T-helper 2 cell (primary cell): Measurements from ENCODE around the gene PRSS50.

Experiments used
- DNase-seq, 5 experiments: peaks; one replicate each; pipeline versions ENCODE4 v3.0.0 to v3.0.0-alpha.2; 2012 to 2022

PRSS50 gene

DNA sequence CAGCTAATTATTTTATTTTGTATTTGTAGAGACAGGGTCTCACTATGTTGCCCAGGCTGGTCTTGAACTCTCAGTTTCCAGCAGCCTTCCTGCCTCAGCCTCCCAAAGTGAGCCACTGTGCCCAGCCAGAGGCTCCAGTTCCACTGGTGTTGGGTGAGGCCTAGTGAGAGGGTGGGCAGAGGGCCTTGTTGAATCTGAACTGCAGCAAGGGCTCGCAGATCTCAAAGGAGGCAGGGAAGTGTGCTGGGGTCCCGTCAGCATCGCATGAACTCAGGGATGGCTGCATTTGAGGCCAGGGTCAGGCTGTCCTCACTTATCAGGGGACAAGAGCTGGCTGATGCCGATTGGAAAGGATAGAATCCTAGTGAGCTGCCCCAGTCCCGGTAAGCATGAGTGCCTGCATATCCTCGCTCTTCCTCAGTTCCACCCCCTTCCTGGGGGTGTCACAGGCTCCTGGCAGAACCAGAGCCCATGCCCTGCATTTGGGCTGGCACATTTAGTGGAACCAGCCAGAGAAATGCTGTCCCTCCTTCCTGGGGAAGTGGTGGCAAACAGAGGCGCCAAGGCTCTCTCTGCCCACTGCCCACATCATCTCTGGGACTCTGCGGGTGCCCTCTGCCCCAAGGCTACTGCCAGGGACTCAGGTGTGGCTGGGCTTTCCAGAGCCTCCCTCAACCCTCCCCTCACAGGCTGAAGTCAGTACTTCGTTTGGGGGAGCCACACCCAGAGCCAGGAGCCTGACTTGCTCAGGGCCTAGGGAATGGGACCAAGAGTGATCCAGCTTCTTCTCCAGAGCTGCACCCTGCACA lies 48.3 kb downstream of the PRSS50 start:
- no peak for DNase-seq

DNA sequence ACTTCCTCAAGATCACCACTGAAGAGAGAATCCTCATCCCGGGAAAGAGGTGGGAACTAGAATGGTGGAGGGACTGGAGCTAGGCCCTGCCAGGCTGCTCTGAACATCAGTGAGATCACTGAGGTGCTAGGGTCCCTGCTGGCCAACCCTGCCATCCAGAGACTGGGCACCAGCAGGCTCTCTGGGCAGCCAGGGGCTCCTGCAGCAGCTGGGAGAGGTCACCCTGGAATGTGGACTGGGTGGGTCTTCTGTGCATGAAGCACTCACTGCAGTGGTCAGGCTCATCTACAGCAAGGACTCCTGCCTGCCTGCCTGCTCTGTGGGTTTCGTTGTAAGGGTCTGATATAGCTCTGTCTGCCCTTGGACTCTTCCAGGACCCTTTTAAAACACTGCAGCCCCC lies 49.1 kb downstream of the PRSS50 start:
- DNase-seq, result no peak

DNA sequence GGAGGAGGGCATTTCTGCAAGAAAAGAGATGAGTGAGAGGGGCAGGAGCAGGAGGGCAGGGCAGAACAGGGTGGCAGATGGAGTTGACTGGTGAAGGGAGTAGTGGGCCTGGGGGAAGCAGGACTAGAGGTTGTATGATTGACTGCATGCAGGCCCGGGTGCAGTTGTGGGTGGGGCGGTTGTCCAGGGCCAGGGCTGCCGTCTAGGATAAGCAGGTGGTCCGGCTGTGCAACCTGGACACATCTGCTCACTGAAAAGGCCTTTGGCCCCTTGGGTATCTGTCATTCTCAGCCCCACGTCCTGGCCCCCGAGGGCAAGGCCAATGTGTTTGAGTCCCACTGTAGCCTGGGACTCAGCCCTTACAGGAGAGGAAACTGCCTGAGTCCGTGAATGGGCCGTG lies 49.6 kb downstream of the PRSS50 start:
- no peak for DNase-seq

DNA sequence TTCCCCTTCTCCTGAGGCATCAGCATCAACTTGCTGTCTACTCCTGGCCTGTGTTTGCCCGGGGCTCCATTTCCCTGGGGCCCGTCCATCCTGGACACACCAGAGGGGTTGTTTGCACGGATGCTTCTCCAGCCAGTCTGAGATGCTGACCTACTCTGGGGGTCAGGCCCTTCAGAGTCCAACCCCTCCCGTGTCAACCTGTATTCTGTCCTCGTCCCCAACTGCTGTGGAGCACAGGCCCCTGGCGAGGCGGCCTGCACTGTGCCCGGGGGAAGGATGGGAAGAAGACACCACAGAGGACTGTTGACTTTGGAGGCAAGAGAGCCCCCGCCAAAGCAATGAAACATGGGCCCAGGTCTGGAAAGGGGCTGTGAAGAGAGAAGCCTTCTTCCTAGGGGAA lies 50.0 kb downstream of the PRSS50 start:
- DNase-seq, result no peak

DNA sequence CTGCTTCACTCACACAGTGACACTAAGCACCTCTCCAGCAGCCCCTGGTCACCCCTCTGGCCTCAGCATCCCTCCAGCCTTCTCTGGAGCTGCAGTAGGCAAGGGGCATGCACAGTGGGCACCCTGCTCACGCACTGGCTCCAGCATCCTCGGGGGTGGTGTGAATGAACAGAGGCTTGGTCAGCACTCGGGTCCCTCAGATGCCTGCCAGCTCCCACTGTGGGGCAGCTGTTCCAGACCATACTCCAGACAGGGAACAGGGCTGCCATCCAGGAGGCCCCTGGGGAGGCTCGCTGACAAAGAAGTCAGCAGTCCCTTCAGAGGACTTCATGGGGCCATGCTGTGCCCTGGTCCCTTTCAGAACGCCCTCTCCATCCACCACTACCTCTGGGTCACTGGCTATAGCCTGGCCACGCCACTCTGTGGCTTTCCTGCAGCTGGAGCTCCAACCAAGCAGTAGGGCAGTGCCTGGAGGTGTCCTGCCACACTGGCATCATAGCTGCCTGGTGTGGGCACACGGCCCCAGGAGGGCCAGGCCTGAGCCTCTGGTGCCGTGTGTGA lies 50.5 kb downstream of the PRSS50 start:
- no peak for DNase-seq

DNA sequence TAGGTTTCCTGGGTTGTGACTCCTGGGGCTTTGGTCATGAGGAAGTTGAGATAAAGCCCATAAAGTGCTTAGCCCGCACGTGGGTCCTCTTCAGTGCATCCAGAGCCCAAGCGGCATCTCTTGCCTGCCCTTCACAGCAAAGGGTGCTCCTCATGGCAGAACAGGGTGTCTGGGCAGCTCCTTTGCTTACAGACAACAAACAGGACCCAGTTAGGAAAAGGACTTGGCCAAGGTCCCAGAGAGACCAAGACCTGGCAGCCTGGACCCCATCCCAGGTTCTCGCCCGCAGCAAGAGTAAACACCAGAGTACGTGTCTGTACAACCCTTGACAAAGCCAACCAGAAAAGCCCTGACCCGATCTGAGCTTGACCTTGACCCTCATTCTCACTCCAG lies 51.2 kb downstream of the PRSS50 start:
- no peak for DNase-seq

DNA sequence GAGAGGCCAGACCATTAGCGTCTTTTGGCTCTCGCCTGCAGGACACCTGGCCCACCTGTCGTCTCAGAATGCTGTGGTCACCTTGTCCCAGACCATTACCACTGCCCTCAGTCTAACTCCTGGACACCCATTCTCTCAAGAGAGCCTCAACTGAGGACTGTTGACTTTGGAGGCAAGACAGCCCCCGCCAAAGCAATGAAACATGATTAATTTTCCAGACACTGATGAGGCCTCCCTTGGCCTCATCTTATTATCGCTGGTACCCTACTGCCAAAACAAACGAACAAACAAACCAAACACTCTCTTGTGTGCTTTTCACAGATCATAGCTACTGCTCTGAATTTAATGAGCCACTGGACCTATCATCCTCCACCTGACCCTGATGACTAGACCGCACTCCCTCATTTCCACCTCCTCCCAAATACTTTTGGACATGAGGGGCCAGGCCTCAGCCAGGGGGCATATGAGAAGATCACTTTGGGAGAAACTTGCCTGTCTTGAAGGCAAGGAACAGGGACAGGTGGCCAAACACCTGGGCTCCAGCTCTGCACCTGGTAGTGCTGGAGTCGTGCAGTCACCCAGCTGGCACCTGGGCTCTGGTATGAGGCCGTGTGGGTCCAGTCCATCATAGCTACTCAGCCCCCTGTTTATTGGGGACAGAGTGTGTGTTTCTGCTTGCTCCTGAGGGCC lies 51.8 kb downstream of the PRSS50 start:
- no peak for DNase-seq

DNA sequence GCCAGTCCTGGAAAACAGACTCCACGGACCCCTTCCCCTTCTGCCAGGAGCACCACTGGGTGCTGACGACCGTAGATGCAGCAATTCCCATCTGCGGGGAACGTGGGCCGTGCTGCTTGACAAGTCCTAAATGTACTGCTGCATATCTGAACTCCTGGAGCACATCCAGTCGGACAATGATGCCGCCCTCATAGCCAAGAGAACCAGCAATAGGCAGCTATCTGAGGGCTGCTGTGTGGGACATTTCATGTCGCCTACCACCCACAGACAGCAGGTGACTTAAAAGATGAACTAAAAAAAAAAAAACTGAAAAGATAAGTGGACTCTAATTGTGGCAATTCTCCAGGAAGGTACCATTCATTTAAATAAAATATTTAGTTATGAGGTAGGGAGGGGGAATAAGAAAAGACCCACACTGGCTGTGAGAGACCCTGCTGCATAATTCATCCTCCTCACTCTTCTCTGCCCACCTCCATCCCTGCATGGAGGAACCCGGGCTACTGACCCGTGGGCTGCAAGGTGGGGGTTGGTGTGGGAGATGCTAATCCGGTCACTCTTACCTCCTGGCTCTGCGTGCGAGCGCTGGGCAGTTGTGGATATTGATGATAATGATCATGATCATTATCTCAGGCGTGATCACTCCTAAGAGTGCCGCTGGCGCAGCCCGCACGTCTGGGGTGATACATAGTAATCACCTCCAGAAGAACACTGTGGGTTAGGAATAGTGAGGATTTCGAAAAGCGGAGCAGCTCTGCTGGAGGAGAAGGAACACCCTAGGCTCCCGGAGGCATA lies 52.5 kb downstream of the PRSS50 start:
- DNase-seq, result no peak

DNA sequence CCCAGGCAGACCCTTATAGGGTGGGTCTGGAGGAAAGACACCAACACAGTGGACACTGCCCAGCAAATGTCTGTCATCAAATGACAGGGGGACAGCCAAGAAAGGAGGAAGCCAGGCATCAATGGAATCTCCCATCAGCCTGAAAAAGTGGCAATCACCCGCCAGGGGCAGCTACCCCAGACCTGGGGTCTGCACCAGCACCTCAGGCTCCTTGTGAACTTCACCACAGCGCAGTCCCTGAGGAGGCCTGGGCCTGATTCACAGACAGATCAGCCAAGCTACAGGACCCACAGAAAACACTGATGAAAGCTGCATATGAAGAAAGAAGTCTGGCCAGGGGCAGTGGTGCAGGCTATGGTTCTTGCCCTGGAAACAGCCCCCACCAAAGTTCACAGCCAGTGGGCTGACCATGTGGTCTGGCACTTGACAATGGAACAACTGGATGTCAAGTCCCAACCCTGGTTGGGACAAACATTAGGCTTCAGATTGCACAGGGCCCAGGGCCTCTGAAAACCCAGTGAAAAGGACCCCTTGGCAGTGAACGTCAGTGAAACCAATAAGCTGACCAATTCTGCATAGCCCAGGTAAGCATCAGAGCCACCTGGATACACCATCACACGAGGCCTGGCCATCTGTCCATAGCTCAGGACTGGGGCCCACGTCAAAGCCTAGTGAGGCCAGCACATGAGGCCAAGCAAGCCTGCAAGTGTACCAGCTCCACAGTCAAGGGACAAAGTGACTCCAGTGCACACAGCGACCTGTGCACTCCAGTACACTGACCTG lies 53.3 kb downstream of the PRSS50 start:
- no peak for DNase-seq

DNA sequence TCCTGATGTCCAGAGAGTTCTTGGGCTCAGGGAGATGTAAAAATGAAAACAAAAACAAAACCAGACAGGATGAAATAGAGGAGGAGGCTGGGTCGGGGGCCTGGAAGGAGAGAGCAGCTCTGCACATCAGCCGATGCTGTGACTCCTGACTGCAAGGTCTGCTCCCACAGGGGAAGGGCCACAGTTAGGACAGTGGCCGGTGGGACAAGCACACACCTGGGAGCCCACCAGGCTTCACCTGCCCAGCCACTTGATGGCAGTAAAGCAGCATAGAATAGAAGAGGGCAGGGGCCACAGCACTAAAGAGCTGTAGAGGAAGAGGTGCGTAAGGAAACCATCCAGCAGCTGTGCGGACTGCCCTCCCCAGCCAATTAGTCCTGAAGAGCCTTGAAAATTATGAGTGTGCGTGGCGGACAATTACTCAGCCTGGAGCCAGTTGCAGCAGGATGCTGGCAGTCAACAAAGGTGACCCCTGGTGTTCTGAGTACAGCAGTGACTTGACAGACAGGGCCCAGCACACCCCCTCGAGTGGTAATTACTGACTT lies 54.0 kb downstream of the PRSS50 start:
- no peak for DNase-seq

DNA sequence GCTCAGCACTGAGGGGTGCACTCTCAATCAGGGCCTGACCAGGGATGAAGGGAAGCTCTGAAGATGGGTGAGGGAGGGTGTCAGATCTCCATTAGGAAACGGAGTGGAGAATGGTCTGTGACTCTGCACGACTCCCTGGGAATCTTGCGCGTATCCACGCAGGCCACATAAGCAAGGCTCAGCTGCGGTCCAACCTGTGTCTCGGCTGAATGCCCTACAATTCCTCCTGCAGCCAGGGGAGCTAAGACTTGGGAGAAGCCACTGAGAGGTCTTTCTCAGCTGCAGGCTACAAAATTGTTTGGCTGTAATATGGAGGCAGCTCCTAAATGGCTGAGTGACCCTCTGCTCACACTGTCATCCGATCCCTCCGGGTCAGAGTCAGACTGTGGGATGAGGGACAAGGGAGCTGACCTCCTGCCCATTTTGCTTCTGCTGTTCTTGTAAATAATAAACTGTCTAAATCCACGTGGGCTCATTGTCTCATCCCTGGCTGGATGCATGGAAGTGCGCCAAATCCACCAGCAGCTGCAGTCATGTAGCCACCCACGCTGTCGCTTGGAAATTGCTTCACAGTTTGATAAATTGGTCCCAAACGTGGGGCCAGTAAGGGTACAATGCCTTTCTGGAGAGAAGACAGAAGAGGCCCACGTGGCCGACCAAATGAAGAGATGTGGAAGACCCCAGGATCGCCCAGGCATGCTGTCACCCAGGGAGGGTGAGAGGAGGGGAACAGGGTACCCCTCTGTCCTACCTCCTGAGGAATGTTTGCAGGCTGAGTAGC lies 54.7 kb downstream of the PRSS50 start:
- DNase-seq, result no peak
